ENCODE measurements around the gene PRKD3. TPM values are rescaled to one million over a fixed set of nuclear protein-coding genes. Genes with fewer than 3 reads are reported as not detected.

PRKD3 gene
- total RNA-seq, 1 donor from 2014 or later = 50.1 TPM

DNA sequence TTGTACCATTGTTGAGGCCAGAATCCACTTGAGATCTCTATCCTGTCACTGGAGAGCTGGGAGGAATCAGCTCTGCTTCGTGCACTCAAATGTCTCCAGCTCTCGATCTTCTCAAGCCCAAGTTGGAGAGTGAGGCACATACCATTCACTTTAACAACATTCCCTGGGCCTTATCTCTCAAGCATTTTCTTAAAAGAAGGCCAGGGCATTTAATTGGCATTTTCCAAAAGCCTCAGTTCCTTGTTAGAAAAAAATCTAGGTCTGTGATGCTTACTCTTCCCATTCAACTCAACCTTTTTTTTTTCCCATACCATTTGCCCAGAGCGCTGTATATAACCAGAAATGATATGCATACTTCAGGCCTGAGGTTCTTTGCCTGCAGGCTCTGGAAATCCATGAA is 29.9 kb upstream of the PRKD3 start:
- no peaks in the 10 kb centered on the region for H3K36me3 Mint-ChIP-seq (ENCODE audit: unreplicated experiment)
- H3K27ac Mint-ChIP-seq (ENCODE audit: unreplicated experiment) = no peak overlapping the region
- H3K4me3 Mint-ChIP-seq (ENCODE audit: unreplicated experiment) = no peak overlapping the region
- DNase-seq (ENCODE audit: extremely low spot score, unreplicated experiment) = no peak
- no peaks in the 10 kb centered on the region for H3K9me3 Mint-ChIP-seq (ENCODE audit: unreplicated experiment)
- H3K27me3 Mint-ChIP-seq (ENCODE audit: unreplicated experiment) = peaks cover 14% of the 10 kb centered on the region
- H3K4me1 Mint-ChIP-seq (ENCODE audit: unreplicated experiment) = no peaks in the 10 kb centered on the region
- no peak for TF ChIP-seq CTCF (IDR thresholded peaks at IDR 0.05)

DNA sequence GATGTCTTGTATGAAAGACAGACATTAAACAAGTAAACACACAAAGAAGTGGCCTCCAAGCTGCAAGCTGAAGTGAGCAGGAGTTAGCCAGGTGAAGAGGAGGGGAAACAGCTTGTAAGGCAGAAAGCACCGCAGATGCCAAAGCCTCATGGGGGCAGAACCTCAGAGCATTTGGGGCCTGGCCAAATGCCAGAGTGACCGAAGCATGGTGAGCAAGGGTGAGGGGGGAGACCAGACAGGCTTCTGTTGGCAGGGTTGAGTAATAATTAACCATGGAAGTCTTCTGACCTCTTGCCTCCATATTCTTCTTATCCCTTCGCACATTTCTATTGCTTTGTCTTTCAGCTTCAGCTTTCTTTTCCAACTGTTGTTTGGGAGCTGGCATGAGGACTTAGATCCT is 25.4 kb upstream of the PRKD3 start:
- no peaks in the 10 kb centered on the region for H3K4me1 Mint-ChIP-seq (ENCODE audit: unreplicated experiment)
- peaks cover 6% of the 10 kb centered on the region for H3K27me3 Mint-ChIP-seq (ENCODE audit: unreplicated experiment)
- no peak for DNase-seq (ENCODE audit: extremely low spot score, unreplicated experiment)
- no peak overlapping the region for H3K27ac Mint-ChIP-seq (ENCODE audit: unreplicated experiment)
- H3K36me3 Mint-ChIP-seq (ENCODE audit: unreplicated experiment) = no peaks in the 10 kb centered on the region
- no peak for TF ChIP-seq CTCF (IDR thresholded peaks at IDR 0.05)
- no peaks in the 10 kb centered on the region for H3K9me3 Mint-ChIP-seq (ENCODE audit: unreplicated experiment)
- no peak overlapping the region for H3K4me3 Mint-ChIP-seq (ENCODE audit: unreplicated experiment)

DNA sequence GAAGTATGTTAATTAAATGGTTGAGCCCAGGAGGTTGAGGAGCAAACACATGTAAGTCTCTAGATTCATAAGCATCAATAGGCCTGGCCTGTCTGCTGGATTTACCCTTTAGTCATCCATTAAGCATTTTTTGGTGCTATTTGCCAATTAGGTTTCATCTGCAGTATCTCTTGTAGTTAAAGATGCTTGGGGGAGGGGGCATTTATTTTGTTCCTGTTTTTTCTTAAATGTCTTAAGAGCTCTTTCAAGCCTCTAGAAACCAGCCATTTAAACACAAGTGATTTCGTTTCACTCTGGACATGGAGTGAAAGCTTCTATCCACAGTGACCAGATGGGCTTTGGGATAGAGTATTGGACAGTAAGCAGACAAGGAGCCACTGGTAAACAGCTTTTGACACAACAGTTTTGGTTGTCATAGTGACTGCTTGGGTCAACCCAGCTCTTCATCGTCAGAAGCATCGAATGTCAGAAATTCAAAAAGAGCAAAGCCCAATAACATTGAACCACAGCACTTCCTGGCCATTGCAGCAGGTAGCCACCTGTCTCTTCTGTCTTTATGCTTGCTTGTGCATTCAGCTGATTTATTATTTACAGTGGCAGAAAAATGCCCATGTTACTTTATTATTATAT is 24.7 kb upstream of the PRKD3 start:
- no peak for DNase-seq (ENCODE audit: extremely low spot score, unreplicated experiment)
- peaks cover 6% of the 10 kb centered on the region for H3K27me3 Mint-ChIP-seq (ENCODE audit: unreplicated experiment)
- no peak for TF ChIP-seq CTCF (IDR thresholded peaks at IDR 0.05)
- no peak overlapping the region for H3K4me3 Mint-ChIP-seq (ENCODE audit: unreplicated experiment)
- H3K36me3 Mint-ChIP-seq (ENCODE audit: unreplicated experiment) = no peaks in the 10 kb centered on the region
- no peaks in the 10 kb centered on the region for H3K9me3 Mint-ChIP-seq (ENCODE audit: unreplicated experiment)
- no peak overlapping the region for H3K27ac Mint-ChIP-seq (ENCODE audit: unreplicated experiment)
- H3K4me1 Mint-ChIP-seq (ENCODE audit: unreplicated experiment) = no peaks in the 10 kb centered on the region

GRCh38 chr2:37348155-37348554 is 23.5 kb upstream of the PRKD3 start:
- no peak for DNase-seq (ENCODE audit: extremely low spot score, unreplicated experiment)
- H3K9me3 Mint-ChIP-seq (ENCODE audit: unreplicated experiment) = no peaks in the 10 kb centered on the region
- H3K27ac Mint-ChIP-seq (ENCODE audit: unreplicated experiment) = no peak overlapping the region
- H3K27me3 Mint-ChIP-seq (ENCODE audit: unreplicated experiment) = peaks cover 6% of the 10 kb centered on the region
- H3K4me1 Mint-ChIP-seq (ENCODE audit: unreplicated experiment) = no peaks in the 10 kb centered on the region
- no peak for TF ChIP-seq CTCF (IDR thresholded peaks at IDR 0.05)
- H3K4me3 Mint-ChIP-seq (ENCODE audit: unreplicated experiment) = no peak overlapping the region
- H3K36me3 Mint-ChIP-seq (ENCODE audit: unreplicated experiment) = no peaks in the 10 kb centered on the region

- no peaks in the 10 kb centered on the region for H3K36me3 Mint-ChIP-seq (ENCODE audit: unreplicated experiment)
- no peak within 1 kb of the TSS for H3K27ac Mint-ChIP-seq (ENCODE audit: unreplicated experiment)
- H3K4me3 Mint-ChIP-seq (ENCODE audit: unreplicated experiment) = no peak within 1 kb of the TSS
- no peak for DNase-seq (ENCODE audit: extremely low spot score, unreplicated experiment)
- H3K4me1 Mint-ChIP-seq (ENCODE audit: unreplicated experiment) = no peaks in the 10 kb centered on the region
- no peak for TF ChIP-seq CTCF (IDR thresholded peaks at IDR 0.05)
- H3K9me3 Mint-ChIP-seq (ENCODE audit: unreplicated experiment) = no peaks in the 10 kb centered on the region
- H3K27me3 Mint-ChIP-seq (ENCODE audit: unreplicated experiment) = peaks cover 12% of the 10 kb centered on the region
These were observed 20.1 kb upstream of the PRKD3 start, which contains the start of gene QPCT for GRCh38 chr2:37344453-37345361. QPCT (plus strand) TSS chr2:37344630; CDS start chr2:37344732, 102 bp downstream.
